GM18505 (cell line): ENCODE data around the gene FBXL7.

Experiments
- ATAC-seq: cut with Tn5 transposase; IDR thresholded peaks from one replicate; pipeline ENCODE4 v1.9.1; 2021; ENCODE audit not compliant: unreplicated experiment
- POLR2A ChIP-seq: IDR thresholded peaks from 4 replicates; pipeline ENCODE4 v1.6.1; 2011; ENCODE audit warnings: borderline replicate concordance; ENCODE audit not compliant: insufficient read depth, insufficient read length; ENCODE audit errors: extremely low read depth

The FBXL7 gene

DNA sequence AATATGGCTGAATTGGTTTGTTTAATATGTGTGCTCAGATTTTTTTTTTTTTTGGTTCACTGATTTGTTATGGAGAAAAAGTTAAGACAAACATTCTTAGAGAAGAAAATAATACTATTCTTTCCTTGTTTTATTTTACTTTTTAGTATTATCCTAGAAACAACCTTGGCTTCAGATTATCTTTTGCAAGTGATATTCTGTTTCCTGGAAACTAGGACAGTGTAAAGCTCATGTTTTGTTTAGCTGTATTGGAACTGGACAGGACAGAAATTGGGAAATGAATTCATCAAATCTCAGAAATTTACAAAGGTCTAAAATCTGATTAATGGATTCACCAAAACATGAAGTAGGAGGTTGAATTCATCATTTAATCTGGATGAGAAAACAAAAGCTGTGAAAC, 130.5 kb downstream of the FBXL7 start:
- no peak for ATAC-seq
- no peak for TF ChIP-seq POLR2A

DNA sequence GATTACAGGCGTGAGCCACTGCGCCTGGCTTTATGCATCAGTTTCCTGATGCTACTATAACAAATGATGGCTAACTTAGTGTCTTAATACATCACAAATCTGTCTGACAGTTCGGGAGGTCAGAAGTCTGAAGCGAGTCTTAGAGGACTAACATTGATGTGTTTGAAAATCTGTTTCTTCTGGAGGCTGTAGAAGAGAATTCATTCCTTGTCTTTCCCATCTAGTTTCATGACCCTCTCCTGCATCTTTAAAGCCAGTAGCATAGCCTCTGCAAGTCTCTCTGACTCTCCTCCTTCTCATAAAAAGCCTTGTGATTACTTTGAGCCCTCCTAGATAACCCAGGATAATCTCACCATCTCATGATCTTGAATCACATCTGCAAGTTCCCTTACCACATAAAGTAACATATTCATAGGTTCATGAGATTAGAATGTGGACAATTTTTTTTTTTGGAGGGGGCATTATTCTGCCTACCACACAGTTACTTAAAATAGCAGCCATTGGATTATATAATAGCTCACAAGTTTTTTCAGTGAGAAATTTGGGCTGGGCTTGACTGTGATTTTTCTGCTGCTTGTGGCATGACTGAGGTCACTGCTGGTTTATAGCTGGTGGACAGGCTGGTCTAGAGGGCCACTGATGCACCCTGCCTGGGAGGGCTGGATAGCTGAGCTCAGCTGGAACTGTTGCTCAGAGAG, 134.8 kb downstream of the FBXL7 start:
- TF ChIP-seq POLR2A: no peak
- ATAC-seq: no peak

DNA sequence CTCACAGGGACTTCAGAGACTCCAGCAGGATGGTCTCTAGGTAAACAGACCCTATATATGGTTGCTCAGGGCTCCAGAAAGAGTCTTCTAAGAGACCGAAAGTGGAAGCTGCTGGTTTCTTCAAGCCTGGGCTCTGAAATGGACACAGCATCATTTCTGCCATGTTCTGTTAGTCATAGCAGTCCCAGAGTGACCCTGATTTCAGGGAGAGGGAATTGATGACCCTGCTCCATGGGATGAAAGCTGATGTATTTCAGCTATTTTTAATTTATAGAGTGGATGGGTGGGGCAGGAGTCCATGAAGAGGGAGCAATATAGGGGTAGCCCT, 135.3 kb downstream of the FBXL7 start:
- TF ChIP-seq POLR2A: no peak
- no peak for ATAC-seq

DNA sequence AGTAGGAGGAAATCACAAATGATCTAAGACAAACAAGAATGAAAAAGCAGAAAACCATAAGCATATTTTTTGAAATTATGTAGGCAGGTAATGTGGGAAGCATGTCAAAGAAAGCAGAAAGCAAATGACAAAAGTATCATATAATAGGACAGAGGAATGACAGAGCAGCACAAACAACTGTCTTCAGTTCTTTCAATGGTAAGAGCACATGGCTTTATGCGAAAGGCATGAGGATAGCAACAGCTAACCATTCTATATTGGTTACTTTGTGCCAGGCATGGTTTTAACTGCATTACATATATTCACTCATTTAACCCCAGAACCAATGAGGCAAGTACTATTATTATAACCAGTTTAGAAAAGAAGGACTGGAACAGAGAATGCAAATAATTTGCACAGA, 137.4 kb downstream of the FBXL7 start:
- TF ChIP-seq POLR2A: no peak
- no peak for ATAC-seq

DNA sequence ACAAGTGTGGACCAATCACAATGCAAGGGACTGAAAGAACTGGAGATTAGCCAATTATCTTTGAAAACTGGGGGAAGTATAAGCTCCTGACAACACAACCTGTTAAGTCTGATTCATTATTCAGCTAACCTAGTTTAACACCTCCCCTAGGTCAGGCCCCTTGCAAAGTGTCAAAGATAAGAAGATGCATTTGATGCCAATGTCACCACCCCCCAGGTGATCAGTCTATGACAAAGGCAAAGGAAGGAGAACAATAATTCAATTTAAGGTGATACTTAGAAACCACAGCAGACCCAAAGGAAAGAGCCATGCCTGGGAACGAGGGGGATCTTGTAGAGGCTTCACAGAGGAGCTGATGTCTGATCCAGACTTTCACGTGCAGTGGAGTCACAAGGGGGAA, 137.9 kb downstream of the FBXL7 start:
- TF ChIP-seq POLR2A: no peak
- ATAC-seq: no peak

DNA sequence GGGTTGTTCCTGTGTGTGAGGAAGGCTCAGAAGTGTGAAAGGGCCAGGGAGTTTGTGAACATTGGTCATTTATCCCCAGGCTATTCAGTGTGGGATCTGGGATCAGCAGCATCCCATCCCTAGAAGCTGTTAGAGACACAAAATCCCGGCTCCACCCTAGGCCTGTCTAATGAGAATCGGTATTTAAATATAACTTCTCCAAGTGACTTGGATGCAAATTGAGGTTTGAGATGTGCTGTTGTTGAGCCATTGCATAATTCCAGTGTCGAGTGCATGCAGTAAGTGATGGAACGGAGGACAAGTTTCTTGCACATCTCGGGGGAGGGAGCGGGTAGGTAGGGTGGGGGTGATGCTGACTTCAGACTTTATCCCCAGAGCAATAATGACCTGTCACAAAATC, 138.3 kb downstream of the FBXL7 start:
- ATAC-seq: no peak
- no peak for TF ChIP-seq POLR2A

DNA sequence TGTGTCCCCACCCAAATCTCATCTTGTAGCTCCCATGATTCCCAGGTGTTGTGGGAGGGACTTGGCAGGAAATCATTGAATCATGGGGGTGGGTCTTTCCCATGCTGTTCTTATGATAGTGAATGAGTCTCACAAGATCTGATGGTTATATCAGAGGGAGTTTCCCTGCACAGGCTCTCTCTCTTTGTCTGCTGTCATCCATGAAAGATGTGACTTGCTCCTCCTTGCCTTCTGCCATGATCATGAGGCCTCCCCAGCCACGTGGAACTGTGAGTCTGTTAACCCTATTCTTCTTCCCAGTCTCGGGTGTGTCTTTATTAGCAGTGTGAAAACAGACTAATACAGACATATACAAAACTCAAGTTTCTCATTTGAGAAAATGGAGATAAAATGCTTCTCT, 139.3 kb downstream of the FBXL7 start:
- no peak for ATAC-seq
- no peak for TF ChIP-seq POLR2A

DNA sequence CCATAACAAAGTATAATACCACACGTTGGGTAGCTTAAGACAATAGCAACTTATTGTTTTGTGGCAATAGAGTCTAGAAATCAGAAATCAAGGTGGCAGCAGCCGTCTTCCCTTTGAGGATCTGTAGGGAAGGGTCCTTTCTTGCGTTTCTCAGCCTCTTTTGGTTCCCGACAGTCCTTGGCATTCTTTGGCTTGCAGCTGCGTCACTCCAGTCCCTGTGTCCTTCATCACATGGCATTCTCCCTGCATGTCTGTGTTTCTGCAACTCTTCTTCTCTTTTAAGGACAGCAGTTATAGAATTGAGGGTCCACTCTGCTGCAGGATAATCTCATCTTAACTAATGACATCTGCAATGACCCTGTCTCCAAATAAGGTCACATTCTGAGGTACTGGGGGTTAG, 140.1 kb downstream of the FBXL7 start:
- no peak for ATAC-seq
- no peak for TF ChIP-seq POLR2A

DNA sequence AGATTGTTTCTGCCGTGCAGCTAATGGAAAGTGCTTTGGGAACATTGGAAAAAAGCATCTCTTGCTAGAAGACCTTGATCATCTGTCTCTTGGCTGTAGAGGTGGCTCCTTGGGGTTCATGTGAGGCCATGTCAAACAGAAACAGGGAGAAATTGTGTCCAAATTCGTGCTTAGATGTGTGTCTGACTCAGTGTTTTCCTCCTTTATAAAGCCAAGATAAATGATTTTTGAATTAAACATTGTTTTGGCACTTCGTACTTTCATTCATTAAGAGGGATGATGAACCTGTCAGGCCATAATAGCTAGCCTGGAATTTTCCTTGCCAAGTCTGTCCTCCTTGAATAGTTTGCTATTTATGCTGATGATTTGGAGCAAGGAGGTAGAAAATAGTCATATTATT, 143.8 kb downstream of the FBXL7 start:
- ATAC-seq: no peak
- no peak for TF ChIP-seq POLR2A

DNA sequence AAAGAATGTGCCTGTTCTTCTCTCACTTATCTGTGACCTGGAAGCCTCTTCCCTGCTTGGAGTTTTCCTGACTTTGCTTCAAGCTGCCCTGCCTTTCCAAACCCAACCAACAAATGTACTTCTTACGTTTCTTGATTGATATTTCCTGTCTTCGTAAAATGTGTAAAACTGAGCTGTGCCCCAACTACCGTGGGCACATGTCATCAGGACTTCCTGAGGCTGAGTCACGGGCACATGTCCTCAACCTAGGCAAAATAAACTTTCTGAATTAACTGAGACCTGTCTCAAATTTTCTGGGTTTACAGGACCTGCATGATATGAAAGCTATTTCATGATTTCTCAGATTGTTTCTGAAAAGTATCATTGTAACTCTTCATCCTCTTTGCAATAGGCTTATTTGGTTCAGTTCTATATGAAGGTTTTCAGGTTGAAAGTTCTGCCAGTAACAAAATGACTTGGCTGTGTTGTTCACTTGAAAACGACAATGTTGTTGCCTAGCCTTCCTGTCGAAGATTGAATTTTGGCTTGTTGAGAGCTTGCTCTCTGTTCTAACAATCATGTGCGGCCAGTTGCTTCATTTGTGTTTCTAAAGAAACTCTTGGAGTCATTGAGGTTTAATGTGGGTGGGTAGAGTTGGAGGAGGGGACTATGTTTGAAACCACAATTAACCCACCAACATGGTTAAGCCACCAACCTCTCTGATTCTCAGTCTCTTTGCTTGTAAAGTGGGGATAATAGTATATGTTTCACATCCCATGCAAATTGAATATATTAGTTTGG, 145.6 kb downstream of the FBXL7 start:
- ATAC-seq: no peak
- TF ChIP-seq POLR2A: no peak

DNA sequence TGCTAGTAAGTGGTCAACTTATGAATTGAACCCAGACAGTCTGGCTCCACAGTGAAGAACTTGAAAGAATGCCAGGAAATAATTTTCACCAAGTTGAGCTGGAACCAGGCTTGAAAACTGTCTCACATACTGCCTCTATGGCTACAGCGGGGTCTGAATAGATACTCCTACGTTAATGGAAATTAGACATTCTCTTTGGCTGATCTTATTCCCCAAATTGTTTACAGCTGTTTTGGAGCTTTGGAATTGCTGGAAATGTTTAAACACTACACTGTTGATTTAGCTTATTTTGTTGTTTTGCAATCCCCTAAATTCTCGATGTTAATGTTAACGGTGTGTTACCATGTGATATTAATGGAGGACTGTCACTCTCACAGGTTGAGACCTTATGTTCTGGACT, 146.4 kb downstream of the FBXL7 start:
- no peak for TF ChIP-seq POLR2A
- ATAC-seq: no peak

DNA sequence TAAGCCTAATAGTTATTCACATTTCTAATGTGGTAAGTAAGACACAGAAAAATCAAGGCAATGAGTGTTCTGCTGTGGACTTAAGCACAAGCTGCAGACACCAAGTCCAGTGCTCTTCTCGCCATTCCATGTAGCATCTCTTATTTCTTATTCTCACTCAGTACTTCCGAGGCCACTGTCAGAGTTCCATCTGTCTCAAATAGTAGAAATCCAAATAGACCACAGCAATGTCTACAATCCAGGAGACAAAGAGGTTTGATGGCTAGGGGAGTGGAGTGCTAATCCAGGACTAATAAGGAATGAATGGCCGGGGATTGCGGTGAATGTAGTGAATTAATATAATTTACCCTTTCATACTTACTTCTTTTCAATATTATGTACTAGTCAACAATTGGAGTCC, 147.3 kb downstream of the FBXL7 start:
- no peak for TF ChIP-seq POLR2A
- no peak for ATAC-seq

DNA sequence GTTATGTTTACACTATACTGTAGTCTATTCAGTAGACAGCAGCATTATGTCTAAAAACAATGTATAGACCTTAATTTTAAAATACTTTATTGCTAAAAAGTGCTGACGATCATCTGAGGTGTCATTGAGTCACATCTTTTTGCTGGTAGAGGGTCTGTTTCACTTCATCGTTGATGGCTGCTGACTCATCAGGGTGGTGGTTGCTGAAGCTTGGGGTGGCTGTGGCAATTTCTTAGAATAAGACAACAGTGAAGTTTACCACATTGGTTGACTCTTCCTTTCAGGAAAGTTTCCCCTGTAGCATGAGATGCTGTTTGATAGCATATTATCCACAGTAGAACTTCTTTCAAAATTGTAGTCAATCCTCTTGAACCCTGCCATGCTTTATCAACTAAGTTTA, 150.3 kb downstream of the FBXL7 start:
- no peak for TF ChIP-seq POLR2A
- ATAC-seq: no peak

DNA sequence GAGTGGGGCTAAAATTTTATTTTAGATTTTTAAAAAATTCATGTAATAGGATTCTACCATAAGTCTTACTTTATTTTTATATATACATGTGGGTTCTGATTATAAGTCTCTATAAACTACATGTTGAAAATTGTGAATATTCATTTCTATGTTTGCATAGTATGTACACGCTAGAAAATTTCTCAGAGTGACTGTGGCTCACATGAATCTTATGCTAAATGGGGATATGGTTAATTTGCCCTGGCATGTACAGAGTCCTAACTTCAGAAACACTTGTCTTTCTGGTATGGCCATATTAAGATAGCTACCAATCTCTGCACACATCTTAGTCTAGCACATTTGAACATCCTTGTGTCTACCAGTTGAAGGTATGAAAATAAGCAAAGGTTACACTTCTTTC, 154.8 kb downstream of the FBXL7 start:
- ATAC-seq: no peak
- no peak for TF ChIP-seq POLR2A
